HG03025 (cell line): Measurements from ENCODE around the gene GNAI2.

Experiments used
- ATAC-seq: cut with Tn5 transposase; IDR thresholded peaks from one replicate; pipeline ENCODE4 v1.9.1; 2021; ENCODE audit warnings: mild to moderate bottlenecking, moderate library complexity; ENCODE audit not compliant: unreplicated experiment, low FRiP score

The GNAI2 gene

GRCh38 chr3:50294089-50294488, 58.1 kb downstream of the GNAI2 start:
- no peak for ATAC-seq

- no peak for ATAC-seq
Observed at GRCh38 chr3:50294492-50295403, 58.7 kb downstream of the GNAI2 start.

GRCh38 chr3:50295553-50296431, 59.8 kb downstream of the GNAI2 start:
- no peak for ATAC-seq

- no peak for ATAC-seq
Observed at GRCh38 chr3:50296721-50297383, 60.8 kb downstream of the GNAI2 start.

GRCh38 chr3:50297384-50297775, 61.4 kb downstream of the GNAI2 start:
- no peak for ATAC-seq

- no peak for ATAC-seq
Observed at GRCh38 chr3:50297896-50298725, 62.1 kb downstream of the GNAI2 start.

GRCh38 chr3:50298836-50299637, 63.0 kb downstream of the GNAI2 start, which contains the start of the genes HYAL3 and NAA80:
HYAL3 (minus strand) TSS chr3:50299405; CDS start chr3:50295602, 3,803 bp downstream.
NAA80 (minus strand) TSS chr3:50299405; CDS start chr3:50297463, 1,942 bp downstream.
- ATAC-seq, result peak; percentile 76

- ATAC-seq, result no peak
Observed at GRCh38 chr3:50299638-50299928, 63.6 kb downstream of the GNAI2 start.

- no peak for ATAC-seq
Observed at GRCh38 chr3:50299929-50300680, 64.1 kb downstream of the GNAI2 start.

- no peak for ATAC-seq
Observed at GRCh38 chr3:50300681-50301254, 64.8 kb downstream of the GNAI2 start.

- ATAC-seq, result no peak
Observed at GRCh38 chr3:50302095-50303012, 66.3 kb downstream of the GNAI2 start.

GRCh38 chr3:50303013-50303815, 67.2 kb downstream of the GNAI2 start, which contains the start of gene HYAL1:
HYAL1 (minus strand) TSS chr3:50303574; CDS start chr3:50302956, 618 bp downstream.
- ATAC-seq, result no peak

GRCh38 chr3:50304601-50305000, 68.6 kb downstream of the GNAI2 start:
- ATAC-seq, result no peak
